HG03135 (cell line): ENCODE data around the gene SLC4A2.
"Not testable (repeated sequence)": the region's sequence is repeated elsewhere in the genome, so short reads cannot be mapped to it uniquely, and the experiment has no call there.

Experiments used
- ATAC-seq: cut with Tn5 transposase; IDR thresholded peaks from one replicate; pipeline ENCODE4 v1.9.1; 2021; ENCODE audit warnings: mild to moderate bottlenecking, moderate library complexity; ENCODE audit not compliant: unreplicated experiment

SLC4A2 gene, protein sequence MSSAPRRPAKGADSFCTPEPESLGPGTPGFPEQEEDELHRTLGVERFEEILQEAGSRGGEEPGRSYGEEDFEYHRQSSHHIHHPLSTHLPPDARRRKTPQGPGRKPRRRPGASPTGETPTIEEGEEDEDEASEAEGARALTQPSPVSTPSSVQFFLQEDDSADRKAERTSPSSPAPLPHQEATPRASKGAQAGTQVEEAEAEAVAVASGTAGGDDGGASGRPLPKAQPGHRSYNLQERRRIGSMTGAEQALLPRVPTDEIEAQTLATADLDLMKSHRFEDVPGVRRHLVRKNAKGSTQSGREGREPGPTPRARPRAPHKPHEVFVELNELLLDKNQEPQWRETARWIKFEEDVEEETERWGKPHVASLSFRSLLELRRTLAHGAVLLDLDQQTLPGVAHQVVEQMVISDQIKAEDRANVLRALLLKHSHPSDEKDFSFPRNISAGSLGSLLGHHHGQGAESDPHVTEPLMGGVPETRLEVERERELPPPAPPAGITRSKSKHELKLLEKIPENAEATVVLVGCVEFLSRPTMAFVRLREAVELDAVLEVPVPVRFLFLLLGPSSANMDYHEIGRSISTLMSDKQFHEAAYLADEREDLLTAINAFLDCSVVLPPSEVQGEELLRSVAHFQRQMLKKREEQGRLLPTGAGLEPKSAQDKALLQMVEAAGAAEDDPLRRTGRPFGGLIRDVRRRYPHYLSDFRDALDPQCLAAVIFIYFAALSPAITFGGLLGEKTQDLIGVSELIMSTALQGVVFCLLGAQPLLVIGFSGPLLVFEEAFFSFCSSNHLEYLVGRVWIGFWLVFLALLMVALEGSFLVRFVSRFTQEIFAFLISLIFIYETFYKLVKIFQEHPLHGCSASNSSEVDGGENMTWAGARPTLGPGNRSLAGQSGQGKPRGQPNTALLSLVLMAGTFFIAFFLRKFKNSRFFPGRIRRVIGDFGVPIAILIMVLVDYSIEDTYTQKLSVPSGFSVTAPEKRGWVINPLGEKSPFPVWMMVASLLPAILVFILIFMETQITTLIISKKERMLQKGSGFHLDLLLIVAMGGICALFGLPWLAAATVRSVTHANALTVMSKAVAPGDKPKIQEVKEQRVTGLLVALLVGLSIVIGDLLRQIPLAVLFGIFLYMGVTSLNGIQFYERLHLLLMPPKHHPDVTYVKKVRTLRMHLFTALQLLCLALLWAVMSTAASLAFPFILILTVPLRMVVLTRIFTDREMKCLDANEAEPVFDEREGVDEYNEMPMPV

DNA sequence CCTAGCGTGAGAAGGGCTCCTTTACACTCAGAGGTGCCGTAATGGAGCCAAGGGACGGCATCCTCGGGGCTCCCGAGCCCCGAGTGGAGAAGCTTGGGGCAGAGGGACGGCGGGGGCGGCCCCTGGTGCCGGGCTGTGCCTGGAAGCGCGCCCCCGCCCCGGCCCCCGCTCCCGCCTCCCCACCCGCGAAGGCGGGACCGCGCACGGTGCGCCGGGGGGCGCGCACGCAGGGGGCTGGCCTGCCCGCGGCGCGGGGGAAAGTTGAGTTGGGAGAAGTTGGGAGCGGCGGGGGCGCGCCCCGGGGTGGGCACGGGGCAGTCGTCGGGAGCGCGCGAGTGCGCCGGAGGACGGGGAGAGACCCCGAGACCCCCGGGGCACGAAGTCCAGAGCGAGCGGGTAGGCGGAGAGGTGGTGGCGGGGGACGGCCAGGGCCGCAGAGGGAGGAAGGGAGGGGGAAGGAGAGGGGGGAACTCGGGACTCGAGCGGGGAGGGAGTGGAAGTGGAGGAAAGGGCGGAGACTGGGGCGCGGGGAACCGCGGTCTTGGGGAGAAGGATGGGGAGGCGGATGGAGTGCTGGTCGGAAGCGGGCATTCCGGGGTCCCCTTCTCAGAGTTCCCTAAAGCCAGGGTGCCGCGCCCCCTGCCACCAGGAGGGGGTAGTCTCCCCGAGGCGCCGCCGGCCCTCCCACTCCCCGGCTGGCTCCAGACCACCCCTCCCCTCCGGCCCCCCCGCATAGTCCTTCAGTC lies at the start of gene SLC4A2:
TSS of gene SLC4A2 (plus strand) at position 223 of the 746 bp plus-strand sequence. CDS start 2,399 bp downstream, outside the sequence.
- peak; percentile 29 for ATAC-seq

DNA sequence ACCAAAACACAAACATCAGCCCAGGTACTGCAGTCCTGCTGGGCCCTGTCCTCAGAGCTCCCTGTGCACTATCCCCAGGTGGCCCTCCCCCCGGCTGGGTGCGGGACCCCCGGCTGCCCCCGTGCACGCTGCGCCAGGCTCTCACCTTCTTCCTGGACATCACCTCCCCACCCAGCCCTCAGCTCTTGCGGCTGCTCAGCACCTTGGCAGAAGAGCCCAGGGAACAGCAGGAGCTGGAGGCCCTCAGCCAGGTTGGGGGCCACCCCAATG lies 49.4 kb upstream of the SLC4A2 start:
- ATAC-seq = no peak

DNA sequence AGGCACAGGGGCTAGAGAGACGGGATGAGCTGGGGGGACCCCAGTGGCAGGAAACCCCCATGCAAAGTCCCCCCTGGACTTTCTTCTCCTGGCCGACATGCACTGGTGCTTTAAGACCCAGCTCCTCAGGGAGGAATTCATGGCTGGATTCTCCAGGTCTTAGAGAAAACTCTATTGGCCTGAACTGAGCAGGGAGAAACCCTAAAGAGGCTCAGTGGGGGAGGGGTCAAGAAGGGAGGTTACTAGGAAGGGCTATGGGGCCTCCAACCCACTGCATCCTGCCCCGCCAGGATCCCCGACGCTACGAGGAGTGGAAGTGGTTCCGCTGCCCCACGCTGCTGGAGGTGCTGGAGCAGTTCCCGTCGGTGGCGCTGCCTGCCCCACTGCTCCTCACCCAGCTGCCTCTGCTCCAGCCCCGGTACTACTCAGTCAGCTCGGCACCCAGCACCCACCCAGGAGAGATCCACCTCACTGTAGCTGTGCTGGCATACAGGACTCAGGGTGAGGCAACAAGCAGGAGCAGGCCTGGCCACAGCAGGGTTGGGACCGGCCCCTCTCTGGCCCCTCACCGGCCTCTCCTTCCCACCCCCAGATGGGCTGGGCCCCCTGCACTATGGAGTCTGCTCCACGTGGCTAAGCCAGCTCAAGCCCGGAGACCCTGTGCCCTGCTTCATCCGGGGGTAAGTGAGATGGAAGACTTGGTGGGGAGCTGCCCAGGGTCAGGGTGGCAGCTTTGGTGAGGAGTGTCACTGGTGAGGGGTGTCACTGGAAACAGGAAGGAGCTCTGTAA lies 48.9 kb upstream of the SLC4A2 start:
- ATAC-seq = no peak

DNA sequence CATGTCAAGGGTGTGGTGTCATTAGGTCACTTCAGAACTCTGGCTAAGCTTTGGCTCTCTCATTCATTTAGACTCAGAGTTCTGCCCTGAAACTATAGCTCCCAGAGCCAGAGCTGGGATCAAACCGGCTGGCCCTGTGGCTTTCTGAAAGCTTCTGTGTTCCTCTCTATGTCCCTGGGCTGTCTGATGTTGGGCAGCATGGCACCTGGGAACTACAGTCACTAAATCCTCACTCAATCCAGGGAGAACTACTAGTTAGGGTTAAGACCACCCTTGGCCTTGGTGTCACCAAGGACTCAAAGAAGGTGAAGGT lies 48.3 kb upstream of the SLC4A2 start:
- no peak for ATAC-seq

DNA sequence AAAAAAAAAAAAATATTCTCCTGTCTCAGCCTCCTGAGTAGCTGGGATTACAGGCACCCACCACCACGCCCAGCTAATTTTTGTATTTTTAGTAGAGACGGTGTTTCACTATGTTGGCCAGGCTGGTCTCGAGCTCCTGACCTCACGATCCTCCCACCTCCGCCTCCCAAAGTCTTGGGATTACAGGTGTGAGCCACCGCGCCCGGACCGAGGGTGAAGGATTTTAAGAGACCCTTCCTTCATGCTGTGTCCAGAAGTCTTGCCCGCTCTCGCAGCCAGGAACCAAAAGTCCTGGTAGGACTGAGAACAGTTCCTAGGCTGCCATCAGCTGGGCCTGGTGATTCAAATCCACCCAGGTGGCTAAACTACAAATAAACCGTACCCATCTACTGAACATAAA lies 47.8 kb upstream of the SLC4A2 start:
- ATAC-seq = not testable (repeated sequence)

DNA sequence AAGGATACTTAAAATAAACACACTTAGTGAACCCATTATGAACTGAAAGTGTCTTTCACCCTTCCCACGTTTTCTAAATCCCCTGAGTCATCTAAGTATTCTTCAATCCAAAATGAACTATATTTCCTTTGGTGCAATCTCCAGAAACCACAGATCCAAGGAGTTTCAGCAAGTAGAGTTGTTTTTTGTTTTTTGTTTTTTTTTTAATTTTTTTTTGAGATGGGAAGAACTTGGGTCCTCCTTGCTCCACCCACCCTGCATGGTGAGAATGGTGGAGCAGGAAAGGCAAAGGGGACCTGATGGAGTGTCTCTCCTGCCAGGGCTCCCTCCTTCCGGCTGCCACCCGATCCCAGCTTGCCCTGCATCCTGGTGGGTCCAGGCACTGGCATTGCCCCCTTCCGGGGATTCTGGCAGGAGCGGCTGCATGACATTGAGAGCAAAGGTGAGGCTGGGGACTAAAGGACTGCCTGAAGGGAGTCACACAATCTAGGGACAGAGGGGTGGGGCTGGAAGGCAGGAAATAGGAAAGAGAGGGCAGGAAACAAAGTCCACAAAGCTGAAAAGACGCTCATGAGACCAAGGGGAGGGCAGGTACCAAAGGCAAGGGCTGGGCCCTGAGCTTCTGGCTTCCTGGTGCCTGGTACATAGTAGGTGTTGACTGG lies 47.2 kb upstream of the SLC4A2 start:
- no peak for ATAC-seq

DNA sequence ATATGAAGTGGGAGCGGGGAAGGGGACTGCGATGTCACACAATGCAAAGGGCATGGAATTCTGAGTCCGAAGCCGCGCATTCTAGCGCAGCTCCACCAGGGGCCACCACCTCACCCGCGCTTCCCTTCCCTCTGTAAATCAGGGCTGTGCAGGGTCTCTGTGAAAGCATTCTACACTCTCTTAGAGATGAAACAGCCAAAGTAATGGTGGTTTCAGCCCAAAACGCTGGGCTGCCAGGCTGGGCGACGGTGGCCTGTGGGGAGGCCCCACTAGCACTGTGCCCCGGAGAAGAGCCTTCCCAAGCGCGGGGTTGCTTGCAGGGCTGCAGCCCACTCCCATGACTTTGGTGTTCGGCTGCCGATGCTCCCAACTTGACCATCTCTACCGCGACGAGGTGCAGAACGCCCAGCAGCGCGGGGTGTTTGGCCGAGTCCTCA lies 46.5 kb upstream of the SLC4A2 start:
- no peak for ATAC-seq

DNA sequence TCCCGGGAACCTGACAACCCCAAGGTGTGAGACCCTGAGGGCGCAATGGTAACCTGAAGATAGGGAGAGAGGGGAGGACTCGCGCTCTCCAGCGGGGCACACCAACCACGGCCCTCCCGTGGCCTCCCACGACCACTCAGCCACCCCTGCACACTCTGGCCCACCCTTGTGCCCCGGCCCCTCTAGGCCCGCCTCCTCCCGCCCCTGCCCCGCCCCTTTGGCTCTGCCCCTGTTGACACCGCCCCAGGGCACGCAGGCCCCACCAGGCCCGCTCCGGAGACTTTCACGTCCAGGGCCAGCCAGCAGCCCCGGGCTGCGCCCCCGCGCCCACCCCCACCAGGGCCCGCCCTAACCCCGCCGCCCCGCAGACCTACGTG lies 46.0 kb upstream of the SLC4A2 start:
- no peak for ATAC-seq

DNA sequence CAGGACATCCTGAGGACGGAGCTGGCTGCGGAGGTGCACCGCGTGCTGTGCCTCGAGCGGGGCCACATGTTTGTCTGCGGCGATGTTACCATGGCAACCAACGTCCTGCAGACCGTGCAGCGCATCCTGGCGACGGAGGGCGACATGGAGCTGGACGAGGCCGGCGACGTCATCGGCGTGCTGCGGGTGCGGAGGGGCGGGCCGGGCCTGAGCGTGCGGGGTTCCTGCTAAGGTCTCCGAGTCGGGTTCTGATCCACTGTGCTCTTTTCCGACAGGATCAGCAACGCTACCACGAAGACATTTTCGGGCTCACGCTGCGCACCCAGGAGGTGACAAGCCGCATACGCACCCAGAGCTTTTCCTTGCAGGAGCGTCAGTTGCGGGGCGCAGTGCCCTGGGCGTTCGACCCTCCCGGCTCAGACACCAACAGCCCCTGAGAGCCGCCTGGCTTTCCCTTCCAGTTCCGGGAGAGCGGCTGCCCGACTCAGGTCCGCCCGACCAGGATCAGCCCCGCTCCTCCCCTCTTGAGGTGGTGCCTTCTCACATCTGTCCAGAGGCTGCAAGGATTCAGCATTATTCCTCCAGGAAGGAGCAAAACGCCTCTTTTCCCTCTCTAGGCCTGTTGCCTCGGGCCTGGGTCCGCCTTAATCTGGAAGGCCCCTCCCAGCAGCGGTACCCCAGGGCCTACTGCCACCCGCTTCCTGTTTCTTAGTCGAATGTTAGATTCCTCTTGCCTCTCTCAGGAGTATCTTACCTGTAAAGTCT lies 45.5 kb upstream of the SLC4A2 start:
- peak; percentile 54 for ATAC-seq

DNA sequence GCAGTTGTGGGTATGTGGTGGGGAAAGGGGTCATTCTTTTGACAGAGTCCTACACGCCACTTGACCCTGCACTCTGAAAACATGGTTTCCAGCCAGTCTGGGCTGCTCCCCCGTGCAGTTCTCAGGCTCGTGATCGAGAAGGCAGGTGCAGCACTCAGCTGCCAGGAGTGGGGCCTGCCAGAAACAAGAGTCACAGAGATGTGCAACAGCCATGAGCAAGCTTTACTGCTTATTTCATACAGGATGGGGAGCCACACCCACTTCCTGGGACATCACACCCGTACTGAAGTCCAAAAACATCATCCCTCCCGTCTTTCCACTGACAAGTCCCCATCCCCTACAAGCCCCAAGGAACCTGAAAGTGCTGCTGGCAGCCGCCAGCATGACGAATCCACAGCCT lies 44.4 kb upstream of the SLC4A2 start:
- no peak for ATAC-seq

DNA sequence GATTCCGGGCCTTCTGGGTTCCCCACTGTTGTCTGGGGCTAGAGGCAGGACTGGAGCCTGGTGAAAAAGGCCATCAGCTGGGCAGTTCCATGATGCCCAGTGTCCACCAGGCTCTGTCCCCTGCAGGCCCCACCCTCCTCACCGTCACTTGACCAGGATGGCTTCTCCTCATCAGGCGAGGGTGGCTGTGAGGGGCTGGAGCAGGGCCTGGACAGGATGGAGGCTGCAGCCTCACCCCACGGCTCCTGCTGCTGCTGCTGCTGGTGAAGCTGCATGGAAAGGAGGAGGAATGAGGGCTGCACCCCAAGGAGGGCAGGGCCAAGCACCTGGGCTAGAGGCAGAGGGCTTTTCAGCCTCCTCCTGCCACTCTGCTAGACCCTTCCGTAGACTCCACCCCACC lies 43.4 kb upstream of the SLC4A2 start:
- ATAC-seq = no peak

DNA sequence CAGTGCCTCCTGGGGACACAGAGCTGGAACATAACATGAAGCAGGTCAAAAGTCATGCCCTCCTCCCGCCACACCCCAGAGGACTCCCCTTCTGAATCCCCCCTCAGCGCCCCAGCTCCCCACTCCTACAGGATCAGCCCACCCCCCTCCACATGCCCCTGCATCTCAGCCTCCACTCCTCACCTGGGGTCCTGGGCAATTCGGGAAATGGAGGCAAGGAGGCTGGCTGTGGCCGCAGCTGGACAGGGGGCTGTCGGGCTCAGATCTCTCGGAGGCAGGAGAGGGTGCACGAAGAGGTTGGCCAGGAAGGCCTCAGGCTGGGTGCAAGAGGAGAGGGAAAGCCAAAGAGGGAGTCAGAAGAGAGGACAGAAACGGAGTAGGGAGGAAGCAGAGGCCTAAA lies 42.9 kb upstream of the SLC4A2 start:
- no peak for ATAC-seq

DNA sequence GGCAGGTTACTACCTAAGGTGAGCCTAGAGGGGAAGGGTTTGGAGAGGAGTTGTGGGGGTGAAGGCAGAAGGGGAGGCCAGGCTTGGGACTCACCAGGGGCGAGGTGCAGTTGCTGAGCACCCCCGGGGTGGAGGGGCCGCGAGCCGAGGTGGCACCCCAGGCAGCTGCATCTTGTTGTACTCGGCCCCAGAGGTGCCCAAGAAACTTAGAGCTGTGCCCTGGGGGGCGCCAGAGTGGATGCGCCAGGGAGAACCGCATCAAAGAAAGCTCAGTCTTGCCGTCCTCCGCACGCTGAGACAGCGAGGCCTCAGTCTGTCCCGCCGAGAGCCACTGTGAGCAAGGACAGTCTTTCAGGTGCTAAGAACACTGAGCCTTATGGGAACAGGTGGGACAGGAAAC lies 42.4 kb upstream of the SLC4A2 start:
- ATAC-seq = no peak

DNA sequence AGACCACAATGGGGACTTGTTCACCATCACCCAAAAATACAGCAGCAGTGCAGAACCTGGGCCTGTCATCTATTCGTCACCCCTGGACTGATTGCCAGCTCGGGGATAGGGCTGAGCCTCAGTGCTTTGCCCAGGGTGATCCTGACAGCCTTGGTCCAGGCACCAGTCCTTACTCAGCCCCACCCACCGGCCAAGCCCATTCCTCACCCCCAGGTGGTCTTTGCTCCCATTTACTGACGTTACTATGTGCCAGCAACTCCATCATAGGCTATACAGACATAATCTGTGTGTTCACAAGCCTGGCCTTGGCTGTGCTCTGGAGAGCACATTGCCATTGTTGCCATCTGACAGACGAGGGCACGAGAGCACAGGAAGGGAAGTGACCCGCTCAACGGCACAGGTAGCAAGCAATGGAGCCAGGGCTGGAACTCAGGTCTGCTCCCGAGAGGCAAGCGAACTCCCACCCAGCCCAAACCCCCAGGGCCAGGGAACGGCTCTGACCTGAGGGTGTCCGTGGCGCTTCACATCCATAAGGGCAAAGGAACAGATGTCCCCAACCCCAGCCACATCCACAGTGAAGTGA lies 41.9 kb upstream of the SLC4A2 start:
- ATAC-seq = no peak

DNA sequence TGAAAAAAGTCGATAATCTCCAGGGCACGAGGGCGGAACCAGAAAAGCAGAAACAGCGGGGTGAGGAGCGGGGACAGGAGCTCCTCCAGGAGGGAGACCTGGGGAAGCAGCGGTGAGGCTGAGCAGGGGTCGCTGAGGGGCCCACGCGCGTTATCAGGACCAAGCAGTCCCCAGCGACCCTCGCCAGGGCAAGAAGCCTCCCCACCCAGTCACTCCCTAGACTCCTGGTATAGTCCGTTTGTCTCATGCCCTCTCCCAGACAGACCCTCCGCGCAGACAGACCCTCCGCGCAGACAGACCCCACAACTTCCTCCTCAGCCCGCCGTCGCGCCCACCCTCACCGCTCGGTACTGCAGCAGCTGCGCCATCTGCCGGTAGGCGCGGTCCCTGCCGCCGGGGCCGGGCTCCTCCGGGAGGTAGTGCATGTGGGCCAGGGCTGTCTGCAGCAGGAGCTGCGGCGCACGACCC lies 41.4 kb upstream of the SLC4A2 start:
- no peak for ATAC-seq

DNA sequence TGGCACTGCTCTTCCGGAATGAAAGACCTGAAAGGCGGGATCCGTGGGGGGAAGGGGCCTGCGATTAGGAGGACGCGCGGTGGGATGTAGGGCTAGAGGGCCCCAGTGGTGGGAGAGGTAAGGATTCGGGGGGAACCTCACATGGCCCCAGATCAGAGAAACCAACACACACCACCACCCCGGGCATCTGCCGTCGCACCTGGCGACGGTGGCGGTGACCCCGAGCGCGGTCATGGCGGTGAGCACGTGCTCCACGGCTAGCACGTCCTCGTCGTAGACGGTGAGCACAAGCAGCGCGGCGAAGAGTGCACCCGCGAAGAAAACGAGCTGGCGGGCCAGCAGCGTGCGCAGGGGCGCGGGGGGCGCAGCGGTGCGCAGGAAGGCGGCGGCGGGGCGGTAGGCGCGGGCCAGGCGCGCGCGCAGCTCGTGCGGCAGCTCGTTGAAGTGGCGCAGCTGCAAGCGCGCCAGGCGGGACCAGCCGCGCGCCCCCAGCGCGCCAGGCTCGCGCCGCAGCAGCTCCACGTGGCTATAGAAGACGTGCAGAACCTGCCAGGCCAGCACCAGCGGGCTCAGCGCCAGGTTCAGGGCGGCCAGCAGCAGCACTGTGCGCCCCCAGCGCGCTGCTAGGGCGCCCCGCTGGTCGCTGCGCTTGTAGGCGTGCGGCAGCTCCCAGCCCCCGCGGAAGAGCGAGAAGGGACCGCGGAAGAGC lies 40.8 kb upstream of the SLC4A2 start:
- no peak for ATAC-seq

DNA sequence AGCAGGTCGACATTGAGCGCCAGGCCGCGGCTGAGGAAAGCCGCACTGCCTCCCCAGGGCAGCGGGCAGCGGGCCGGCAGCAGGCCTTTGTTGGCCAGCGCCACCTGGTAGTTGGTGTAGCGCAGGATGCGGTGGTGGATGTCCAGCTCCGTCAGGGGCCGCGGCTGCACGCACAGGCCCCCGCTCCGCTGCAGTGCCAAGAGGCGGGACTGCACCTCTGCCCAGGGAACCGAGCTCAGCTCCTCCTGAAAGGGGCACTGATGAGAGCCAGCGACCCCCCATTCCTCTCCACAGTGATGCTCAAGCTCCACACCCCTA lies 40.3 kb upstream of the SLC4A2 start:
- no peak for ATAC-seq

DNA sequence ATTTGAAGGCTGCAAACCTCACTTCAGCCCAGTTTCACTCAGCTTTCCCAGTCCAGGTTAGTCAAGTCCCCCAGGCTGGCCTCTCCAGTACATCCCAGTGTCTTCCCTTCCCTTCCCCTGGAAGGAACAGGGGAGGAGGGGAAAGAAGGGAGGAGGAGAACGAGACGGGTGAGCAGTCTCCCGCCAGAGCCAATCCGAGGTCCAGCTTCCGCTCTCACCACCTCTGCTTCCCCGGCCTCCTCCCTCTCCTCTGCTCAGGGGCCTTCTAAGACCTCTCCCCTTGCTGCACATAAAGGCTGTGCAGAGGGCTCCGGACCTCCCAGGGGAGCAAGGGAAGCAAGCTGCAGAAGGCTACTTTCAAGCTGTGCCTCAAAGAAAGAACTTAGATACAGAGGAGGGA lies 39.2 kb upstream of the SLC4A2 start:
- ATAC-seq = no peak
